Esophagus squamous epithelium (tissue), 5 donors: ENCODE results near the gene RGS4. TPM values are rescaled to one million over a fixed set of nuclear protein-coding genes. Genes with fewer than 3 reads are reported as not detected.
A peak's percentile ranks its signal among the peaks of the same experiment; 100 is the strongest.

Experiments
- DNase-seq: peaks from one replicate; lab custom pipeline; 2025; lab: John Stamatoyannopoulos, UW
- H3K27ac ChIP-seq, 4 donors: fragments of 200-600 bp; sonication (generic); one replicate each; pipeline ENCODE4 v1.5.1; 2016 to 2019; ENCODE audit warnings: mild to moderate bottlenecking in 1 of 4
- H3K27me3 ChIP-seq, 4 donors: fragments of 200-600 bp; sonication (generic); 1 replicate in 3 of 4; 2 replicates in 1 of 4; pipeline versions ENCODE4 v1.5.1 to v1.6.0; 2017 to 2021; ENCODE audit warnings: antibody characterized with exemption in 1 of 4
- H3K36me3 ChIP-seq, 3 donors: fragments of 200-600 bp; sonication (generic); one replicate each; pipeline ENCODE4 v1.5.1; 2016 to 2019
- H3K4me1 ChIP-seq, 3 donors: fragments of 200-600 bp; sonication (generic); one replicate each; pipeline ENCODE4 v1.5.1; 2017 to 2019
- H3K4me3 ChIP-seq, 4 donors: fragments of 200-600 bp; sonication (generic); 1 replicate in 3 of 4; 2 replicates in 1 of 4; pipeline ENCODE4 v1.5.1; 2016 to 2019; ENCODE audit warnings: mild to moderate bottlenecking in 2 of 4, moderate library complexity in 1 of 4
- H3K9me3 ChIP-seq, 3 donors: fragments of 200-600 bp; sonication (generic); one replicate each; pipeline ENCODE4 v1.5.1; 2016 to 2019
- CTCF ChIP-seq, 6 experiments: fragments of 450-650 bp in 4 of 6; fragments of 200-600 bp in 2 of 6; sonication (generic) in 2 of 6; IDR thresholded peaks; one replicate each; pipeline ENCODE4 v1.5.1; 2016 to 2019; ENCODE audit warnings: antibody characterized with exemption in 6 of 6, mild to moderate bottlenecking in 4 of 6, moderate library complexity in 4 of 6
- POLR2A ChIP-seq, 4 donors: fragments of 450-650 bp; IDR thresholded peaks; one replicate each; pipeline ENCODE4 v1.6.1; 2017; ENCODE audit warnings: antibody characterized with exemption in 4 of 4, mild to moderate bottlenecking in 4 of 4, moderate library complexity in 3 of 4
- WGBS, 2 donors: methylation state at CpG; one replicate each; pipeline ENCODE4 v1.1.5; 2018; 5-methylcytosine and 5-hydroxymethylcytosine counted together
- intact Hi-C: fragments of 100-400 bp; cut with DNase I; formaldehyde crosslinking; loops from one replicate; pipeline ENCODE4 v1.15.0; 2022
- total RNA-seq, 4 donors: library from RNA; depleted of rRNA; stranded (reverse); fragments of >200 nt; gene quantifications; one replicate each; pipeline ENCODE4 v1.1.0, GENCODE V29; 2016
- donor health status: DM: yes; HTN: yes; CAD: no.

Gene RGS4
- total RNA-seq, 4 donors from 2014 or later = 0.26 to 1.5 (median 0.70) TPM; not detected in 1

- peaks cover 0 to 18% (median 0%) of the 10 kb centered on the region in 4 donors for H3K27me3 ChIP-seq
- no peak for TF ChIP-seq POLR2A (IDR thresholded peaks at IDR 0.05)
- no peak for TF ChIP-seq CTCF (IDR thresholded peaks at IDR 0.05)
- H3K4me1 ChIP-seq = peaks cover 0 to 15% (median 0%) of the 10 kb centered on the region in 3 donors
- H3K9me3 ChIP-seq = no peaks in the 10 kb centered on the region
- intact Hi-C loops = loop anchor here (10.0 kb wide), 1 partner anchor 191 kb away; no protein-coding TSS in a partner anchor
- no peak overlapping the region for H3K27ac ChIP-seq
- no peak for DNase-seq
- WGBS, 2 donors = 71 to 92% methylated on average over 1 of the region's 1 CpG
- no peaks in the 10 kb centered on the region for H3K36me3 ChIP-seq
- H3K4me3 ChIP-seq = no peak overlapping the region
Observed at GRCh38 chr1:163066168-163066567, 3.0 kb upstream of the RGS4 start.

- peaks cover 0 to 18% (median 0%) of the 10 kb centered on the region in 4 donors for H3K27me3 ChIP-seq
- 77 to 88% methylated on average over 2 of the region's 2 CpGs for WGBS, 2 donors
- H3K4me1 ChIP-seq = peaks cover 0 to 19% (median 0%) of the 10 kb centered on the region in 3 donors
- TF ChIP-seq POLR2A (IDR thresholded peaks at IDR 0.05) = no peak
- no peak for TF ChIP-seq CTCF (IDR thresholded peaks at IDR 0.05)
- intact Hi-C loops = loop anchor here (10.0 kb wide), 1 partner anchor 192 kb away; no protein-coding TSS in a partner anchor
- no peak for DNase-seq
- no peaks in the 10 kb centered on the region for H3K36me3 ChIP-seq
- no peak overlapping the region for H3K27ac ChIP-seq
- no peaks in the 10 kb centered on the region for H3K9me3 ChIP-seq
- no peak overlapping the region for H3K4me3 ChIP-seq
Observed at GRCh38 chr1:163066686-163067085, 2.5 kb upstream of the RGS4 start.

GRCh38 chr1:163068716-163069115 is 445 bp upstream of the RGS4 start:
- Histone ChIP-seq H3K4me1 (peaks cover 0 to 23% (median 0%) of the 10 kb centered on the region in 3 donors), H3K36me3 (no peaks in the 10 kb centered on the region), H3K27me3 (peaks cover 0 to 18% (median 0%) of the 10 kb centered on the region in 4 donors), H3K4me3 (peak overlapping the region in 3 of 4 donors; percentile 31 to 49 (median 37)), H3K27ac (peak overlapping the region in 1 of 4 donors; percentile 40), H3K9me3 (no peaks in the 10 kb centered on the region)
- DNase-seq = no peak
- WGBS, 2 donors = 20 to 30% methylated on average over 5 of the region's 5 CpGs
- no peak for TF ChIP-seq POLR2A (IDR thresholded peaks at IDR 0.05)
- no peak for TF ChIP-seq CTCF (IDR thresholded peaks at IDR 0.05)
- intact Hi-C loops = loop anchor here (10.0 kb wide), 1 partner anchor 194 kb away; no protein-coding TSS in a partner anchor

GRCh38 chr1:163069655-163070277 is 605 bp downstream of the RGS4 start:
- intact Hi-C loops = loop anchor here (10.0 kb wide), 1 partner anchor 195 kb away; no protein-coding TSS in a partner anchor
- no peak for DNase-seq
- H3K27ac ChIP-seq = peak overlapping the region in 2 of 4 donors; percentile 11 to 40
- peak overlapping the region; percentile 0 to 49 (median 34) for H3K4me3 ChIP-seq
- H3K4me1 ChIP-seq = peaks cover 0 to 23% (median 0%) of the 10 kb centered on the region in 3 donors
- no peaks in the 10 kb centered on the region for H3K36me3 ChIP-seq
- no peak for TF ChIP-seq CTCF (IDR thresholded peaks at IDR 0.05)
- no peak for TF ChIP-seq POLR2A (IDR thresholded peaks at IDR 0.05)
- peaks cover 0 to 18% (median 0%) of the 10 kb centered on the region in 4 donors for H3K27me3 ChIP-seq
- H3K9me3 ChIP-seq = no peaks in the 10 kb centered on the region
- WGBS, 2 donors = 44 to 68% methylated on average over 2 of the region's 2 CpGs
